Stimulated activated CD8-positive, alpha-beta memory T cell treated with anti-CD3 and anti-CD28 coated beads, Interleukin-12 subunit alpha, Interleukin-12 subunit beta, amount 100 ng/mL, for 24 hours (primary cell): ENCODE data around the gene MBNL3.
"Not testable (repeated sequence)": the region's sequence is repeated elsewhere in the genome, so short reads cannot be mapped to it uniquely, and the experiment has no call there.

ENCODE experiments used
- DNase-seq: peaks from one replicate; pipeline ENCODE4 v3.0.0-alpha.2; 2020; ENCODE audit errors: extremely low read depth

MBNL3 gene

GRCh38 chrX:132474544-132475248 lies 14.1 kb downstream of the MBNL3 start:
- no peak for DNase-seq

GRCh38 chrX:132472397-132472796 lies 16.4 kb downstream of the MBNL3 start:
- no peak for DNase-seq

GRCh38 chrX:132470831-132471230 lies 18.0 kb downstream of the MBNL3 start:
- no peak for DNase-seq

GRCh38 chrX:132470179-132470578 lies 18.7 kb downstream of the MBNL3 start:
- DNase-seq = no peak

- DNase-seq = no peak
Observed at GRCh38 chrX:132468454-132468853, 20.4 kb downstream of the MBNL3 start.

- DNase-seq = no peak
Observed at GRCh38 chrX:132467989-132468388, 20.8 kb downstream of the MBNL3 start.

GRCh38 chrX:132467026-132467425 lies 21.8 kb downstream of the MBNL3 start:
- no peak for DNase-seq

- DNase-seq = no peak
Observed at GRCh38 chrX:132463411-132463810, 25.4 kb downstream of the MBNL3 start.

- no peak for DNase-seq
Observed at GRCh38 chrX:132461886-132462285, 27.0 kb downstream of the MBNL3 start.

- DNase-seq = no peak
Observed at GRCh38 chrX:132452911-132453550, 35.8 kb downstream of the MBNL3 start.

- not testable (repeated sequence) for DNase-seq
Observed at GRCh38 chrX:132445909-132446308, 42.9 kb downstream of the MBNL3 start.

GRCh38 chrX:132444936-132445335 lies 43.9 kb downstream of the MBNL3 start:
- DNase-seq = no peak

- no peak for DNase-seq
Observed at GRCh38 chrX:132443196-132444135, 45.4 kb downstream of the MBNL3 start.

- DNase-seq = no peak
Observed at GRCh38 chrX:132442691-132443090, 46.1 kb downstream of the MBNL3 start.

GRCh38 chrX:132435222-132435621 lies 53.6 kb downstream of the MBNL3 start:
- DNase-seq = no peak

GRCh38 chrX:132433551-132433950 lies 55.3 kb downstream of the MBNL3 start:
- DNase-seq = no peak

GRCh38 chrX:132433001-132433400 lies 55.8 kb downstream of the MBNL3 start:
- DNase-seq = no peak

GRCh38 chrX:132428896-132429295 lies 59.9 kb downstream of the MBNL3 start:
- no peak for DNase-seq

- DNase-seq = no peak
Observed at GRCh38 chrX:132426695-132427281, 62.0 kb downstream of the MBNL3 start.

- no peak for DNase-seq
Observed at GRCh38 chrX:132425744-132426318, 63.0 kb downstream of the MBNL3 start.

GRCh38 chrX:132423323-132423722 lies 65.5 kb downstream of the MBNL3 start:
- DNase-seq = no peak

- no peak for DNase-seq
Observed at GRCh38 chrX:132415012-132415411, 73.8 kb downstream of the MBNL3 start.
